ENCODE measurements around the gene GJA3. TPM values are rescaled to one million over a fixed set of nuclear protein-coding genes. Genes with fewer than 3 reads are reported as not detected.
"Not testable (repeated sequence)": the region's sequence is repeated elsewhere in the genome, so short reads cannot be mapped to it uniquely, and the experiment has no call there.

Gene GJA3
- total RNA-seq, 2 donors from 2014 or later: 0.67 to 0.74 TPM

- not testable (repeated sequence) for H3K4me1 Mint-ChIP-seq (ENCODE audit: low read depth); ATAC-seq (replicated peaks in 1 of 2); H3K4me3 Mint-ChIP-seq; DNase-seq; H3K36me3 Mint-ChIP-seq (ENCODE audit: insufficient read depth in 2 of 2); H3K9me3 Mint-ChIP-seq; H3K27ac Mint-ChIP-seq
- peaks cover 26% of the 10 kb centered on the region for H3K27me3 Mint-ChIP-seq (ENCODE audit: low read depth)
Observed at GRCh38 chr13:20153290-20153689, 7.6 kb downstream of the GJA3 start.

GRCh38 chr13:20151612-20152011, 9.2 kb downstream of the GJA3 start:
- Mint-ChIP-seq H3K27ac (no peak overlapping the region), H3K9me3 (no peaks in the 10 kb centered on the region), H3K4me1 (ENCODE audit: low read depth) (no peaks in the 10 kb centered on the region), H3K27me3 (ENCODE audit: low read depth) (peaks cover 23% of the 10 kb centered on the region), H3K4me3 (no peak overlapping the region), H3K36me3 (ENCODE audit: insufficient read depth in 2 of 2) (no peaks in the 10 kb centered on the region)
- DNase-seq (no peak), ATAC-seq (replicated peaks in 1 of 2) (no peak)

- H3K4me1 Mint-ChIP-seq (ENCODE audit: low read depth): no peaks in the 10 kb centered on the region
- no peak overlapping the region for H3K27ac Mint-ChIP-seq
- no peak overlapping the region for H3K4me3 Mint-ChIP-seq
- H3K36me3 Mint-ChIP-seq (ENCODE audit: insufficient read depth in 2 of 2): no peaks in the 10 kb centered on the region
- H3K9me3 Mint-ChIP-seq: no peaks in the 10 kb centered on the region
- DNase-seq (no peak), ATAC-seq (replicated peaks in 1 of 2) (no peak)
- H3K27me3 Mint-ChIP-seq (ENCODE audit: low read depth): peaks cover 23% of the 10 kb centered on the region
Observed at GRCh38 chr13:20151016-20151415, 9.8 kb downstream of the GJA3 start.

GRCh38 chr13:20150561-20150960, 10.3 kb downstream of the GJA3 start:
- H3K9me3 Mint-ChIP-seq: no peaks in the 10 kb centered on the region
- H3K36me3 Mint-ChIP-seq (ENCODE audit: insufficient read depth in 2 of 2): no peaks in the 10 kb centered on the region
- no peaks in the 10 kb centered on the region for H3K4me1 Mint-ChIP-seq (ENCODE audit: low read depth)
- no peak for DNase-seq
- no peak overlapping the region for H3K4me3 Mint-ChIP-seq
- no peak for ATAC-seq (replicated peaks in 1 of 2)
- H3K27ac Mint-ChIP-seq: no peak overlapping the region
- H3K27me3 Mint-ChIP-seq (ENCODE audit: low read depth): peaks cover 23% of the 10 kb centered on the region

GRCh38 chr13:20149762-20150161, 11.1 kb downstream of the GJA3 start:
- ATAC-seq (replicated peaks in 1 of 2) (no peak), DNase-seq (no peak)
- Mint-ChIP-seq H3K4me3 (no peak overlapping the region), H3K4me1 (ENCODE audit: low read depth) (no peaks in the 10 kb centered on the region), H3K27me3 (ENCODE audit: low read depth) (peaks cover 23% of the 10 kb centered on the region), H3K27ac (no peak overlapping the region), H3K9me3 (no peaks in the 10 kb centered on the region), H3K36me3 (ENCODE audit: insufficient read depth in 2 of 2) (no peaks in the 10 kb centered on the region)

- no peak for DNase-seq
- Mint-ChIP-seq H3K27ac (no peak overlapping the region), H3K4me1 (ENCODE audit: low read depth) (no peaks in the 10 kb centered on the region), H3K27me3 (ENCODE audit: low read depth) (peaks cover 34% of the 10 kb centered on the region), H3K4me3 (no peak overlapping the region), H3K36me3 (ENCODE audit: insufficient read depth in 2 of 2) (no peaks in the 10 kb centered on the region), H3K9me3 (no peaks in the 10 kb centered on the region)
- ATAC-seq (replicated peaks in 1 of 2): no peak
Observed at GRCh38 chr13:20148501-20149183, 12.2 kb downstream of the GJA3 start.

- Mint-ChIP-seq H3K27me3 (ENCODE audit: low read depth) (peaks cover 51% of the 10 kb centered on the region), H3K4me1 (ENCODE audit: low read depth) (peaks cover 4% of the 10 kb centered on the region), H3K27ac (no peak overlapping the region), H3K9me3 (no peaks in the 10 kb centered on the region), H3K4me3 (no peak overlapping the region), H3K36me3 (ENCODE audit: insufficient read depth in 2 of 2) (no peaks in the 10 kb centered on the region)
- ATAC-seq (replicated peaks in 1 of 2): no peak
- DNase-seq: no peak
Observed at GRCh38 chr13:20146381-20146780, 14.5 kb downstream of the GJA3 start.

- no peak overlapping the region for H3K4me3 Mint-ChIP-seq
- no peaks in the 10 kb centered on the region for H3K36me3 Mint-ChIP-seq (ENCODE audit: insufficient read depth in 2 of 2)
- H3K9me3 Mint-ChIP-seq: no peaks in the 10 kb centered on the region
- ATAC-seq (replicated peaks in 1 of 2) (no peak), DNase-seq (no peak)
- H3K27me3 Mint-ChIP-seq (ENCODE audit: low read depth): peaks cover 58% of the 10 kb centered on the region
- H3K27ac Mint-ChIP-seq: no peak overlapping the region
- H3K4me1 Mint-ChIP-seq (ENCODE audit: low read depth): peaks cover 4% of the 10 kb centered on the region
Observed at GRCh38 chr13:20145521-20145920, 15.3 kb downstream of the GJA3 start.

- Mint-ChIP-seq H3K4me3 (no peak overlapping the region), H3K27ac (no peak overlapping the region), H3K4me1 (ENCODE audit: low read depth) (peaks cover 4% of the 10 kb centered on the region), H3K9me3 (no peaks in the 10 kb centered on the region), H3K27me3 (ENCODE audit: low read depth) (peaks cover 58% of the 10 kb centered on the region), H3K36me3 (ENCODE audit: insufficient read depth in 2 of 2) (no peaks in the 10 kb centered on the region)
- DNase-seq (no peak), ATAC-seq (replicated peaks in 1 of 2) (no peak)
Observed at GRCh38 chr13:20144141-20144850, 16.6 kb downstream of the GJA3 start.

GRCh38 chr13:20142927-20143480, 17.8 kb downstream of the GJA3 start:
- no peak for DNase-seq
- H3K4me1 Mint-ChIP-seq (ENCODE audit: low read depth): peaks cover 4% of the 10 kb centered on the region
- no peaks in the 10 kb centered on the region for H3K9me3 Mint-ChIP-seq
- H3K27me3 Mint-ChIP-seq (ENCODE audit: low read depth): peaks cover 64% of the 10 kb centered on the region
- no peak overlapping the region for H3K27ac Mint-ChIP-seq
- no peaks in the 10 kb centered on the region for H3K36me3 Mint-ChIP-seq (ENCODE audit: insufficient read depth in 2 of 2)
- no peak for ATAC-seq (replicated peaks in 1 of 2)
- H3K4me3 Mint-ChIP-seq: peak overlapping the region; percentile 32 to 40

- H3K4me3 Mint-ChIP-seq: peak overlapping the region in 1 of 2 donors; percentile 40
- peaks cover 69% of the 10 kb centered on the region for H3K27me3 Mint-ChIP-seq (ENCODE audit: low read depth)
- H3K9me3 Mint-ChIP-seq: no peaks in the 10 kb centered on the region
- H3K4me1 Mint-ChIP-seq (ENCODE audit: low read depth): peaks cover 4% of the 10 kb centered on the region
- no peaks in the 10 kb centered on the region for H3K36me3 Mint-ChIP-seq (ENCODE audit: insufficient read depth in 2 of 2)
- H3K27ac Mint-ChIP-seq: no peak overlapping the region
- no peak for ATAC-seq (replicated peaks in 1 of 2)
- DNase-seq: no peak
Observed at GRCh38 chr13:20142023-20142926, 18.6 kb downstream of the GJA3 start.

GRCh38 chr13:20141238-20142022, 19.4 kb downstream of the GJA3 start:
- Mint-ChIP-seq H3K9me3 (no peaks in the 10 kb centered on the region), H3K27me3 (ENCODE audit: low read depth) (peaks cover 64% of the 10 kb centered on the region), H3K4me3 (peak overlapping the region; percentile 6 to 13), H3K27ac (no peak overlapping the region), H3K4me1 (ENCODE audit: low read depth) (peaks cover 9% of the 10 kb centered on the region), H3K36me3 (ENCODE audit: insufficient read depth in 2 of 2) (no peaks in the 10 kb centered on the region)
- no peak for DNase-seq
- no peak for ATAC-seq (replicated peaks in 1 of 2)
